Activated CD4-positive, alpha-beta T cell treated with anti-CD3 and anti-CD28 coated beads for 48 hours (primary cell): ENCODE results near the gene PEX14.

ENCODE experiments used
- DNase-seq: peaks from one replicate; pipeline ENCODE4 v3.0.0-alpha.2; 2020

Gene PEX14

GRCh38 chr1:10653370-10654125 lies 178.8 kb downstream of the PEX14 start:
- no peak for DNase-seq

GRCh38 chr1:10655002-10655401 lies 180.3 kb downstream of the PEX14 start:
- no peak for DNase-seq

- no peak for DNase-seq
These were observed 181.7 kb downstream of the PEX14 start for GRCh38 chr1:10656431-10656830.

- DNase-seq: no peak
These were observed 182.5 kb downstream of the PEX14 start for GRCh38 chr1:10657088-10657847.

- no peak for DNase-seq
These were observed 183.8 kb downstream of the PEX14 start for GRCh38 chr1:10658396-10659066.

GRCh38 chr1:10659218-10659617 lies 184.5 kb downstream of the PEX14 start:
- no peak for DNase-seq

- no peak for DNase-seq
These were observed 185.1 kb downstream of the PEX14 start for GRCh38 chr1:10659646-10660540.

- DNase-seq: no peak
These were observed 186.7 kb downstream of the PEX14 start for GRCh38 chr1:10661453-10661852.

GRCh38 chr1:10662090-10662688 lies 187.4 kb downstream of the PEX14 start:
- no peak for DNase-seq

GRCh38 chr1:10662824-10663677 lies 188.3 kb downstream of the PEX14 start:
- DNase-seq: no peak

GRCh38 chr1:10663678-10664035 lies 188.9 kb downstream of the PEX14 start:
- DNase-seq: no peak

GRCh38 chr1:10664251-10664650 lies 189.5 kb downstream of the PEX14 start:
- no peak for DNase-seq

- no peak for DNase-seq
These were observed 190.5 kb downstream of the PEX14 start for GRCh38 chr1:10665226-10665625.

- no peak for DNase-seq
These were observed 191.4 kb downstream of the PEX14 start for GRCh38 chr1:10665930-10666850.

GRCh38 chr1:10667861-10668761 lies 193.4 kb downstream of the PEX14 start:
- DNase-seq: no peak

- DNase-seq: no peak
These were observed 194.8 kb downstream of the PEX14 start for GRCh38 chr1:10669570-10669969.

GRCh38 chr1:10670190-10670589 lies 195.4 kb downstream of the PEX14 start:
- no peak for DNase-seq

GRCh38 chr1:10671090-10671489 lies 196.3 kb downstream of the PEX14 start:
- no peak for DNase-seq
